GM21447 (cell line): ENCODE results near the gene PTPRN2.

Experiments used
- ATAC-seq: cut with Tn5 transposase; IDR thresholded peaks from one replicate; pipeline ENCODE4 v1.9.1; 2021; ENCODE audit not compliant: unreplicated experiment

The PTPRN2 gene

GRCh38 chr7:158015403-158016179, 572.0 kb downstream of the PTPRN2 start:
- ATAC-seq = no peak

DNA sequence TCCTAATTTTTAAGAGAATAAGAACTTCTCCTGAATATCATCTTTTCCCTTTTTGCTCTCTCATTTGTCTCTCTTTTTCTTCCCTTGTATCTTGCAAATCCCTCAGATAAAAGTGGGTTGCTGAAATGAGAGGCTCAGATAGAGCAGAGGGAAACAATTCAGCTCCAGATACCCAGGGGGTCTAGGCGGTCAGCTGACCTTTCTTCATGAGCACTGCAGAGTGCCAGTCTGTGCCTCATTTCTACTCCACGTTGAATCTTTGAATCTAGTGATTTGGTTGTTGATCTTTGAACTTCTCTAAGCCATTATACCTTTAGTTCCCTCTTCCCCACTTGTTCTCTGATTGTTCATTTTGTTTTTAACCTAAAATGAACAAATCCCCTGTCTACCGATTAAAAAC, 572.6 kb downstream of the PTPRN2 start:
- no peak for ATAC-seq

DNA sequence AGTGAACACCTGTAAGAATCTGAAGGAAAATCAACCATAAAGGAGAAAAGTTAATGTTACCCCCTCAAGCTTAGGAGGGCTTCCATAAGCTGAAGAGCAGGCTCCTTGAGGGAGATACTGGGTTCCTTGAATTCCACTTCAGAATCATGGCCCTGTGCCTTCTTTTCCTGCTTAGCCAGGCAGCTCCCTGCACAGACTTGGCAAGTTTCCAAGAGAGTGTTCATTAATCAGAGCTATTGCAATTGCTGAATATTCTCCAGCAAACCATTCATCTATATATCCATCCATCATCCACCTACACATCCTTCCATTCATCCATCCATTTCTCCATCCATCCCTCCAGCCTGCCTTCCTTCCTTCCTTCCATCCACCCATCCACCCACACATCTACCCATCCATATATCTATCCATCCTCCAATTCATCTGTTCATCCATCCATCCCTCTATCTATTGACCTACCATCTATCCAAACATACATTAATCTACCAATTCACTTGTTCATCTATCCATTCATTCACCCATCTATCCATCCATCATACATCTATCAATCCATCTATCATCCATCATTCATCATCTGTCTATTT, 574.4 kb downstream of the PTPRN2 start:
- ATAC-seq = no peak

- ATAC-seq = no peak
Observed at GRCh38 chr7:158011941-158012340, 575.7 kb downstream of the PTPRN2 start.

- ATAC-seq = no peak
Observed at GRCh38 chr7:158010961-158011693, 576.5 kb downstream of the PTPRN2 start.

- no peak for ATAC-seq
Observed at GRCh38 chr7:158009886-158010285, 577.7 kb downstream of the PTPRN2 start.

DNA sequence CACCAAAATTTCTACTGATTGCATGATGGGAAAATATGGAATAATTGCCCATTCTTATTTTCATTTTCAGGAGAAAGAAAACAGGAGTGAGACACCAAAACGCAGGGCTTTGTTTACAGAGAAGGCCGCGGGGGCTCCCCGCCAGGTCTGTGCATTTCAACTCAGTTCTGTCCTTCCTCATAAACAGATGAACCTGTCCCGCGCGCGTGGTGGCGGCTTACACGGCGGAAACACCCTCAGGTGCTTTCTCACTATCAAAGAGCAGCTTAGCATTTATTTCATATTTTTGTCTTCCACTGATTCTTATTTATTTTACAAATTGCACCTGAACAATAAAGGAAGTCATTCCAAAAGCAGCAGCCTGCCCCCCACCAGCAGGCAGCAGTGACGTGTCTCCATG, 579.4 kb downstream of the PTPRN2 start:
- ATAC-seq = no peak

GRCh38 chr7:158007697-158008257, 579.8 kb downstream of the PTPRN2 start:
- ATAC-seq = no peak

DNA sequence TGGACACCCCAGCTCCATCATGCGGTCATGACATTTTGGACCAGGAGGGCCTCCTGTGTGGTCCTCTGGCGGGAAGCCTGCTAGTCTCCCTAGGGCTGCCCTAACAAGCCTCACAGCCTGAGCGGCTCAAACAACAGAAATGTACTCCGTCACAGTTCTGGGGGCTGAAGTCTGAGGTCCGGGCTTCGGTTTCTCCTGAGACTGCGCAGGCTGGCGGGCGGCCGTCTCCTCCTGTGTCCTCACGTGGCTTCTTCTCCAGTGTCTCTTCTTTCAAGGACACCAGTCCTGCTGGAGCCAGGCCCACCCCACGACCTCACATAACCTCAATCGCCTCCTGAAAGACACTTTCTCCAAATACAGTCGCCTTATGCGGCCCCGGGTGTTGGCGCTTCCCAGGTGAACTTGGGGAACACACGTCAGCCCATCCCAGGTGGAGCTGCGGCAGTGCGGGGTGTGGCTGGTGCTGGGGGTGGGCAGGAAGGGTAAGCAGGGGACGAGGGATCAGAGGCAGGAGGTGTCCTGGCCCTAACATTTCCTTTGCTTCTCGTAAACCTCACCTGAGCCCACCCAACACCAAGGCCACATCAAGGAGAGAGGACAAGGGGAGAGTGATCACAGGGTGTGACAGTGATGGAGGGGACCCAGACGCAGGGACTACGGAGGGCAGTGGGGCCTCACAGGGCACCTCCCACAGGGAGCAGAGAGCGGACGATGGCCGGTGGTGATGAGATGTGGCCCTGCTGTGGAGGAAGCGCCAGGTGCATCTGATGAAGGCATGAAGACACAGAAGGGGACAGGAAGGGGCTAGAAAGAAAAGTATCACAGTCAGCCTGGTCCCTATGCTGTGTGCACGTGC, 580.6 kb downstream of the PTPRN2 start:
- ATAC-seq = no peak

DNA sequence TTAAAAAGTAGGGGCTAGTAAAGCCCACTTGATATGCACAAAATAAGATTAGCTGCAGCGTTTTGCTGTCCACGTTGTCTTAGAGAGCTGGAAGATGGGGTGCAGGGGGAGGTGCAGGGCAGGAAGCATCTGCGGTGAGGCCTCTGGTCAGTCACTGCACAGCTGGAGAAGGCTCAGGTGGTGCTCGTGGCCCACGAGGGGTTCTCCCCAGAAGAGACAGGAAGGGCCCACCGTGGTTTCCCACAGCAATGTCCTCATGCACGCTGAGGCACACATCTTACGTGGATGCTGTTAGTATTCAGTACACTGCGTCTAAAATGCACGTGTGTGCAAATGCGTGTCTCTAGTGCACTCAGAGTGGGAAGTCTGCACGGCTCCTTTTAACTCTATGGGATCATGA, 582.1 kb downstream of the PTPRN2 start:
- no peak for ATAC-seq

DNA sequence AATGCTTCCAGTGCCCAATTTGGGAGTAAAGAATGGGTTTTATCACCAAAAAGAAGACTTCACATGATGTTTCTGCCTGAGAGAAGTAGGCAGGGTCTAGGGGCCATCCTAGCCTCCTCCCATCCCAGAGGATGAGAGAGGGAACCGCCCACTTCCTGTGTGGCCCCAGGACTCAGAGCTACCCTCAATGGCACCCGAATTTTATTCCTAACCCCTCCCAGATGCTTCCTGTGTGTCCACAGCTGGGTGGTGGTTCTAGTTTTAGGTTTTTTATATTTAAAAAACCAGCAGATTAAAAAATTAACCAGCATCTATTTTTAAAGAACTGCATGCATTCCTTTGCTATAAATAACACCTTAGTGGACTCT, 583.5 kb downstream of the PTPRN2 start:
- no peak for ATAC-seq

GRCh38 chr7:158003441-158004122, 584.0 kb downstream of the PTPRN2 start:
- no peak for ATAC-seq

DNA sequence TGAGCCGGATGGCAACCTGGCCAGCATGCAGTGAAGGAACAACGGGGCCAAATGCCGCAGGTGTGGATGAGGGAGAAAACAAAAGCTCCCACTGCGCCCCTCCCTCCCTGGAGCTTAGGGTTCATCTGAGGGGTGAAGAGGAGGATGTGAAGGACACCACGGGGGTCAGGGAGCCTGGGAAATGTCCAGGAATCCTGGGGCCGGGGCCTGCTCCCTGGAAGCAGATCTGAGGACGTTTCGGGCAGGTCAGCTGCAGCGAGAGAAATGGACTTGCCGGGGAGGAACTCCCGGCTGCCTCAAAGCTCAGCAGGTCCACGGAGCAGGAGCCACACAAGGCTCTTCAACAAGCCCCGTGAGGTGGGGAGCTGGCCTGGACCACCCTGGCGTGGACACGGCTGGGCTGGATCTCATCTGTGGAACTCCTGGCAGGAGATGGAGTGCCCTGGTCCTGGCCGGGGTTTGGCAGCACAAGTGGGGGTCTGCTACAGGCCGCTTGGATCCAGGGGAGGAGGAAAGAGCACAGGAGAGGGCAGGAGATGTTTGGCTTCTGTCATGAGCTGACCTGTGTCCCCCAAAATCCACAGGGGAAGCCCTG, 585.0 kb downstream of the PTPRN2 start:
- ATAC-seq = no peak

- ATAC-seq = no peak
Observed at GRCh38 chr7:158001621-158002320, 585.9 kb downstream of the PTPRN2 start.

DNA sequence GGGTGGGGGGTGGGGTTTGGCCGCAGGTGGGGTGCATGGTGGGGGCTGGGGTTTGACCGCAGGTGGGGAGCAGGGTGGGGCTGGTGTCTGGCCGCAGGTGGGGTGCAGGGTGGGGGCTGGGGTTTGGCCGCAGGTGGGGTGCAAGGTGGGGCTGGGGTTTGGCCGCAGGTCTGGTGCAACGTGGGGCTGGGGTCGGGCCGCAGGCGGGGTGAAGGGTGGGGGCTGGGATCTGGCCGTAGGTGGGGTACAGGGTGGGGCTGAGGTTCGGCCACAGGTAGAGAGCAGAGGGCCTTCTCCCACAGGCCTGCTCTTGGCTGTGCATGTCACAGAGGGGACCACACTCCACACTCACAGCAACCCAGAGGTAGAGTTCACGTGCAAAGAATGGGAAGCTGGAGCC, 586.6 kb downstream of the PTPRN2 start:
- ATAC-seq = no peak

GRCh38 chr7:158000160-158000559, 587.5 kb downstream of the PTPRN2 start:
- ATAC-seq = no peak

DNA sequence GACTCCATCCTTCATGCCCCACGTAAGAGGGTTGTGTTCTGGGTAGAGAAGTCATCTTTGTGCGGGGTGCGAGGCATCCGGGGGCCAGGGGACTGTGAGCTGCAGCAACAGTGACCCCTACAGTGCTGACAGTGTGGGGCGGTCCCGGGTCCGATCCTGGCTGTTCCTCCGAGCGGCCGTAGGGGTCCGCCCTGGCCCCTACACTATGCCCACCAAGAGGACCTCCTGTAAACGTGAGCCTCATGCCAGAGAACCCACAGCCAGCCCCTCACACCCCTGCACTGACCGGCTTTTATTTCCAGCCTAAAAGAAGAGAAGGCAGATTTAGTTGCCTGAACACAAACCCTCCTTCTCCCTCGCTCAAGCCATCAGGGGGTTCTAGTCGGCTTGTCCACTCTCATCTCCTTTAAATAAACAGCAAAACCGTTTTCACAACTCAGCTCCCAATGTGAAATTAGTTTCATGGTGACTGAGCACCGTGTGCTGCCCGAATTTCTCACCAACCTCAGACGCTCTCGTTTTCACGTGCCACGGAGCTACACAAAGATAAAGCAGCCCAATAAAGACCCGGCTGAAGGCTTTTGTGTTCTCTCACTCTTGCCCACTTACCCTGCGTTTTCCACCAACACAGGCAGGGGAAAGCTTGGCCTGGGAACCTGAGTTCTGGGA, 588.6 kb downstream of the PTPRN2 start:
- ATAC-seq = no peak

GRCh38 chr7:157997471-157997870, 590.2 kb downstream of the PTPRN2 start:
- no peak for ATAC-seq

DNA sequence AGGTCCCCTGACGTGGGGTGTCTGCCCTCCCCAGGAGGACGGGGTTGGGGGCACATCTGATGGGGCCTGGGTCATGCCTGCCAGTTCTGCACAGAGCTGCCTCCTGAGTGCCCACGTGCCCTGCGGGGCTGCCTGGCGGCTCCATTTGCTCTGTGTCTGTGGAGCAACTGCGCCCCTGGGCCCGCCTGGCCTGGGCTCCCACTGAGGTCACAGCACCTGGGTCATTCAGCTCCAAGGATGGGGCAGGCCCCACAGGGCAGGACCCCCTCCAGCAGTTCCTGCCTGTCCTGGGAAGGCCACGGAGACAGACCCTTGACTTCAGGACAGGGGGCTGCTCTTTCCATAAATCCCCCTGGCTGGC, 590.6 kb downstream of the PTPRN2 start:
- ATAC-seq = no peak
